A549 (cell line): ENCODE results near the gene TUBGCP3. TPM values are rescaled to one million over a fixed set of nuclear protein-coding genes. Genes with fewer than 3 reads are reported as not detected.
A peak's percentile ranks its signal among the peaks of the same experiment; 100 is the strongest.

Experiments
- ATAC-seq, 2 experiments: fragments of 200-7000 bp in 1 of 2; fragments of >200 bp in 1 of 2; cut with Nextera tagmentation in 1 of 2; cut with Tn5 transposase in 1 of 2; 3 replicates each; pipeline versions ENCODE4 v1.8.0 to v1.9.1; 2018 to 2020; ENCODE audit warnings: mild to moderate bottlenecking in 1 of 2, moderate library complexity in 1 of 2
- CTCF ChIA-PET: fragments of 300-600 bp; sonication (Branson Sonifier 250); formaldehyde crosslinking; extraction: SDS; loops from one replicate; lab custom pipeline; 2021; ENCODE audit warnings: antibody characterized with exemption, inconsistent platforms; lab: Yijun Ruan, JAX
- POLR2A ChIA-PET: fragments of 350-600 bp; formaldehyde crosslinking; extraction: SDS; loops from one replicate; lab custom pipeline; 2021; ENCODE audit warnings: antibody characterized with exemption, inconsistent platforms; lab: Yijun Ruan, JAX
- DNase-seq, 2 experiments: peaks; one replicate each; pipeline versions ENCODE4 v3.0.0 to v3.0.0-alpha.2; 2011 to 2016; ENCODE audit warnings: low read depth in 1 of 2, low spot score in 1 of 2
- FAIRE-seq: peaks from 2 replicates; lab custom pipeline; 2011; peaks lifted over from hg19 to GRCh38; lab: Jason Lieb, UNC
- H3K27ac ChIP-seq, 2 experiments: fragments of >200 bp; sonication (Bioruptor Twin); formaldehyde crosslinking; 3 replicates each; pipeline ENCODE4 v1.5.1; 2016 to 2017
- H3K4me1 ChIP-seq: fragments of >200 bp; sonication (Bioruptor Twin); formaldehyde crosslinking; 3 replicates; pipeline ENCODE4 v1.6.1; 2016
- H3K4me2 ChIP-seq: fragments of >200 bp; sonication (Bioruptor Twin); formaldehyde crosslinking; 3 replicates; pipeline ENCODE4 v1.6.1; 2016
- H3K4me3 ChIP-seq: fragments of >200 bp; sonication (Bioruptor Twin); formaldehyde crosslinking; 3 replicates; pipeline ENCODE4 v1.5.1; 2016
- H3K9me3 ChIP-seq: fragments of >200 bp; sonication (Bioruptor Twin); formaldehyde crosslinking; 3 replicates; pipeline ENCODE4 v1.6.1; 2016
- ATOH8 ChIP-seq: fragments of 250-450 bp; sonication (Bioruptor Pico); IDR thresholded peaks from 2 replicates; pipeline ENCODE4 v1.5.0; 2020; ENCODE audit warnings: low read depth, mild to moderate bottlenecking, moderate library complexity
- BHLHE40 ChIP-seq: IDR thresholded peaks from 2 replicates; pipeline ENCODE4 v1.6.1; 2012; ENCODE audit warnings: low read depth, low read length, inconsistent platforms
- CHD2 ChIP-seq: fragments of 150-350 bp; IDR thresholded peaks from 2 replicates; pipeline ENCODE4 v1.6.1; 2014; ENCODE audit warnings: low read length; ENCODE audit not compliant: partially characterized antibody
- E2F6 ChIP-seq: IDR thresholded peaks from 2 replicates; pipeline ENCODE4 v1.6.1; 2012; ENCODE audit warnings: low read depth, borderline replicate concordance
- ELK1 ChIP-seq: fragments of 150-350 bp; IDR thresholded peaks from 2 replicates; pipeline ENCODE4 v1.6.1; 2014; ENCODE audit warnings: low read depth, mild to moderate bottlenecking, low read length
- EP300 ChIP-seq, 2 experiments: fragments of >200 bp; sonication (Bioruptor Twin); formaldehyde crosslinking; IDR thresholded peaks; 2 replicates in 1 of 2; 3 replicates in 1 of 2; pipeline ENCODE4 v1.6.1; 2016 to 2017
- FOSB ChIP-seq: fragments of 250-450 bp; sonication (Bioruptor Pico); IDR thresholded peaks from 2 replicates; pipeline ENCODE4 v1.5.0; 2020; ENCODE audit warnings: mild to moderate bottlenecking, moderate library complexity
- HDAC2 ChIP-seq: fragments of 200-600 bp; sonication (generic); IDR thresholded peaks from 2 replicates; pipeline ENCODE4 v1.6.1; 2016
- HMGXB4 ChIP-seq: fragments of 250-450 bp; sonication (Bioruptor Pico); IDR thresholded peaks from 2 replicates; pipeline ENCODE4 v1.5.0; 2021; ENCODE audit warnings: mild to moderate bottlenecking, moderate library complexity, borderline replicate concordance
- HOXA7 ChIP-seq: fragments of 250-450 bp; sonication (Bioruptor Pico); IDR thresholded peaks from 2 replicates; pipeline ENCODE4 v1.5.0; 2020; ENCODE audit warnings: mild to moderate bottlenecking, moderate library complexity
- JUN ChIP-seq, 2 experiments: fragments of >200 bp; sonication (Bioruptor Twin); formaldehyde crosslinking; IDR thresholded peaks; 2 replicates in 1 of 2; 3 replicates in 1 of 2; pipeline ENCODE4 v1.6.1; 2016 to 2017
- KDM1A ChIP-seq: fragments of 200-600 bp; sonication (generic); IDR thresholded peaks from 2 replicates; pipeline ENCODE4 v1.6.1; 2016; ENCODE audit warnings: low read depth, mild to moderate bottlenecking
- MAFK ChIP-seq: fragments of 450-650 bp; IDR thresholded peaks from 2 replicates; pipeline ENCODE4 v1.6.1; 2014; ENCODE audit not compliant: partially characterized antibody
- PHF8 ChIP-seq: fragments of 200-600 bp; sonication (generic); IDR thresholded peaks from 2 replicates; pipeline ENCODE4 v1.6.1; 2016; ENCODE audit warnings: low read depth, mild to moderate bottlenecking, antibody characterized with exemption, moderate library complexity, borderline replicate concordance
- POLR2A ChIP-seq: IDR thresholded peaks from 2 replicates; pipeline ENCODE4 v1.6.1; 2012; ENCODE audit warnings: mild to moderate bottlenecking, low read length
- RFX5 ChIP-seq: fragments of 450-650 bp; IDR thresholded peaks from 2 replicates; pipeline ENCODE4 v1.7.1; 2014; ENCODE audit warnings: antibody characterized with exemption, mild to moderate bottlenecking, moderate library complexity
- RNF2 ChIP-seq: fragments of 200-600 bp; sonication (generic); IDR thresholded peaks from 2 replicates; pipeline ENCODE4 v1.6.1; 2016; ENCODE audit warnings: low read depth, mild to moderate bottlenecking, antibody characterized with exemption, moderate library complexity, borderline replicate concordance
- SMC3 ChIP-seq: fragments of >200 bp; sonication (Bioruptor Twin); formaldehyde crosslinking; IDR thresholded peaks from 3 replicates; pipeline ENCODE4 v1.6.1; 2018; ENCODE audit warnings: inconsistent platforms
- TFCP2L1 ChIP-seq: fragments of 250-450 bp; sonication (Bioruptor Pico); IDR thresholded peaks from 2 replicates; pipeline ENCODE4 v1.5.0; 2021; ENCODE audit warnings: mild to moderate bottlenecking
- ZC3H11A ChIP-seq: fragments of 450-650 bp; IDR thresholded peaks from 2 replicates; pipeline ENCODE4 v1.6.1; 2014; ENCODE audit warnings: antibody characterized with exemption, mild to moderate bottlenecking
- ZSCAN20 ChIP-seq: fragments of 250-450 bp; sonication (Bioruptor Pico); IDR thresholded peaks from 2 replicates; pipeline ENCODE4 v1.8.0; 2022; ENCODE audit warnings: mild to moderate bottlenecking, moderate library complexity
- WGBS: methylation state at CpG from one replicate; pipeline ENCODE4 v1.1.6; 2017; ENCODE audit errors: missing lambda C conversion rate; 5-methylcytosine and 5-hydroxymethylcytosine counted together
- polyA plus RNA-seq, 4 experiments: library from polyadenylated mRNA; depleted of rRNA in 3 of 4; stranded (reverse); fragments of >200 nt; fragmentation: RNase III in 1 of 4; extraction: RNeasy Plus Mini Kit Qiagen cat#74134 plus additional on column Dnase treatment in 1 of 4; gene quantifications; 2 replicates in 3 of 4; 3 replicates in 1 of 4; pipeline ENCODE4 v1.2.3, GENCODE V29; 2011 to 2017
- TF ChIP-seq, protein P1 (sequence below): fragments of >200 bp; sonication (Bioruptor Twin); formaldehyde crosslinking; IDR thresholded peaks from 3 replicates; pipeline ENCODE4 v1.5.1; 2016

Gene TUBGCP3
- polyA plus RNA-seq, 2 of the 4 experiments (the other 2 are of a cell fraction), result 15.9 to 21.3 TPM

GRCh38 chr13:112481458-112481857 is 106.5 kb downstream of the TUBGCP3 start (continued):
- TF ChIP-seq HMGXB4 (CRISPR knock-in tag) (no peak), FOSB (no peak), SMC3 (no peak), ZSCAN20 (CRISPR knock-in tag) (no peak), PHF8 (no peak), ELK1 (no peak)

GRCh38 chr13:112479389-112479788 is 108.6 kb downstream of the TUBGCP3 start:
- TF ChIP-seq E2F6 (no peak), CHD2 (no peak), POLR2A (no peak)
- DNase-seq, result no peak
- no peak overlapping the region for H3K4me3 ChIP-seq
- ATAC-seq, result no peak
- no peaks in the 10 kb centered on the region for H3K9me3 ChIP-seq
- H3K4me1 ChIP-seq, result no peaks in the 10 kb centered on the region
- no peak overlapping the region for H3K4me2 ChIP-seq
- no peak for FAIRE-seq
- WGBS, result 83% methylated on average over 7 of the region's 7 CpGs
- no peak overlapping the region for H3K27ac ChIP-seq
- ChIA-PET POLR2A (no interaction called here), CTCF (no interaction called here)

DNA sequence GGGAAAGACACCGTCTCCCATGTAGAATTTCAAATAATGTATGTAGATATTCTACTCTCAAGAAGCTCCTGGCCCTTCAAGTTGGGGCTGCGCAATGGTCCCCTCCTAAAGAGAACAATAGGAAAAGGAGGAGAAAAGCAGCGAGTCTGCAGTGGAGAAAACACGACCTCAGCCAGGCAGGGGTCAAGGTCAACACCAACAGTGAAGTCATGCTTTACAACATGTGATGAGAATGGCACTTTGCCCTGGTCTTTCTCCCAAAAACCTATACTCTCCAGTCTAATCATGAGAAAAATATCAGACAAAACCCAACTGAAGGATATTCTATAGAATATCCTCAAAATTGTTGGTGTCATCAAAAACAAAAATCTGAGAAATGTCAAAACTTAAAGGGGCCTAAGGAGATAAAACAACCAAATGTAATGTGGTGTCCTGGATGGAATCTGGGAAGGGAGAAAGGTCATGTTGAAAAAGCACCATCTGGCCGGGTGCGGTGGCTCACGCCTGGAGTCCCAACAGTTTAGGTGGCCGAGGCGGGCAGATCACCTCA is 110.8 kb downstream of the TUBGCP3 start:
- H3K27ac ChIP-seq, result no peak overlapping the region
- no peaks in the 10 kb centered on the region for H3K4me1 ChIP-seq
- DNase-seq, result no peak
- ATAC-seq, result no peak
- TF ChIP-seq HOXA7 (CRISPR knock-in tag), result no peak
- no peak for TF ChIP-seq ELK1
- peak; percentile 18 for TF ChIP-seq MAFK
- no peak for TF ChIP-seq PHF8
- no peak for TF ChIP-seq RNF2
- TF ChIP-seq EP300 (IDR thresholded peaks at IDR 0.05), result no peak
- no peak for TF ChIP-seq TFCP2L1 (CRISPR knock-in tag)
- no peak for TF ChIP-seq SMC3
- TF ChIP-seq JUN (IDR thresholded peaks at IDR 0.05), result no peak
- no peak overlapping the region for H3K4me3 ChIP-seq
- ChIA-PET CTCF (no interaction called here), POLR2A (no interaction called here)
- 70% methylated on average over 9 of the region's 9 CpGs for WGBS
- no peaks in the 10 kb centered on the region for H3K9me3 ChIP-seq
- no peak overlapping the region for H3K4me2 ChIP-seq
- no peak for FAIRE-seq

DNA sequence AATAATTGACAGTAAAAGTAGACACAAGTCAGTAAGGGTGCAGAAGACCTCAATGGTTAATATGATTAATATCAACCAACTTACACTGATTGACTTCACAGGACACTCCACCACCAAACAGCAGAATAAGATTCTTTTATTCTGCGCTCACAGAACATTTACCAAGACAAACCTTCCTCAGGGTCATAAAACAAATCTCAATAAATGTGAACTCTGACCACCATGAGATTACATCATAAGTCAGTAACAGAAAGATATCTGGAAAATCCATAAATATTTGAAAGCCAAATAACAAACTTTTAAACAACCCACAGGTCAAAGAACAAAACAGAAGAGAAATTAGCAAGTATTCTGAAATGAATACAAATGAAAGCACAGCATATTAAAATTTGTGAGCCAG is 112.1 kb downstream of the TUBGCP3 start:
- no peak for FAIRE-seq
- POLR2A ChIA-PET, result no interaction called here

More for the DNA sequence above, 112.1 kb downstream of the TUBGCP3 start:
- TF ChIP-seq ZC3H11A, result no peak
- TF ChIP-seq SMC3, result no peak
- TF ChIP-seq BHLHE40, result no peak
- TF ChIP-seq FOSB, result no peak
- no peak for TF ChIP-seq HOXA7 (CRISPR knock-in tag)
- TF ChIP-seq RFX5, result no peak
- TF ChIP-seq KDM1A, result no peak
- TF ChIP-seq HDAC2, result no peak
- TF ChIP-seq ELK1, result no peak
- TF ChIP-seq, protein P1, sequence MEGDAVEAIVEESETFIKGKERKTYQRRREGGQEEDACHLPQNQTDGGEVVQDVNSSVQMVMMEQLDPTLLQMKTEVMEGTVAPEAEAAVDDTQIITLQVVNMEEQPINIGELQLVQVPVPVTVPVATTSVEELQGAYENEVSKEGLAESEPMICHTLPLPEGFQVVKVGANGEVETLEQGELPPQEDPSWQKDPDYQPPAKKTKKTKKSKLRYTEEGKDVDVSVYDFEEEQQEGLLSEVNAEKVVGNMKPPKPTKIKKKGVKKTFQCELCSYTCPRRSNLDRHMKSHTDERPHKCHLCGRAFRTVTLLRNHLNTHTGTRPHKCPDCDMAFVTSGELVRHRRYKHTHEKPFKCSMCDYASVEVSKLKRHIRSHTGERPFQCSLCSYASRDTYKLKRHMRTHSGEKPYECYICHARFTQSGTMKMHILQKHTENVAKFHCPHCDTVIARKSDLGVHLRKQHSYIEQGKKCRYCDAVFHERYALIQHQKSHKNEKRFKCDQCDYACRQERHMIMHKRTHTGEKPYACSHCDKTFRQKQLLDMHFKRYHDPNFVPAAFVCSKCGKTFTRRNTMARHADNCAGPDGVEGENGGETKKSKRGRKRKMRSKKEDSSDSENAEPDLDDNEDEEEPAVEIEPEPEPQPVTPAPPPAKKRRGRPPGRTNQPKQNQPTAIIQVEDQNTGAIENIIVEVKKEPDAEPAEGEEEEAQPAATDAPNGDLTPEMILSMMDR, result no peak
- no peak for TF ChIP-seq CHD2
- TF ChIP-seq ATOH8 (CRISPR knock-in tag), result no peak
- ATAC-seq, result no peak
- 87% methylated on average over 1 of the region's 1 CpG for WGBS
- no peaks in the 10 kb centered on the region for H3K4me1 ChIP-seq
- no peak overlapping the region for H3K4me3 ChIP-seq
- no peak overlapping the region for H3K27ac ChIP-seq
- CTCF ChIA-PET, result no interaction called here
- H3K9me3 ChIP-seq, result no peaks in the 10 kb centered on the region
- no peak overlapping the region for H3K4me2 ChIP-seq
- DNase-seq, result no peak
